ENCODE data around the gene MFSD6. TPM values are rescaled to one million over a fixed set of nuclear protein-coding genes. Genes with fewer than 3 reads are reported as not detected.

The MFSD6 gene
- total RNA-seq, 3 donors from 2014 or later (not counting 1 experiment from before 2014, with no cell fraction given): 36.7 to 50.5 (median 48.0) TPM

- Histone ChIP-seq H3K9me3 (ENCODE audit: control insufficient read depth, insufficient read depth, low read length) (peaks cover 5% of the 10 kb centered on the region), H3K4me1 (ENCODE audit: control insufficient read depth, insufficient read depth, low read length) (no peaks in the 10 kb centered on the region), H3K4me3 (ENCODE audit: low read length) (no peak overlapping the region), H3K36me3 (ENCODE audit: control insufficient read depth, insufficient read depth, low read length) (peaks cover 38% of the 10 kb centered on the region), H3K27me3 (ENCODE audit: control insufficient read depth, insufficient read depth, low read length) (no peaks in the 10 kb centered on the region), H3K27ac (ENCODE audit: low read length) (no peak overlapping the region)
- no peak for DNase-seq
- intact Hi-C loops (cut with micrococcal nuclease): no loop called here
- H3K9me3 Mint-ChIP-seq: peaks cover 6 to 8% of the 10 kb centered on the region in 2 donors
- no peak overlapping the region for H3K27ac Mint-ChIP-seq
- 98% methylated on average over 4 of the region's 6 CpGs for WGBS (ENCODE audit: insufficient coverage)
- H3K36me3 Mint-ChIP-seq: peaks cover 36% of the 10 kb centered on the region
- TF ChIP-seq, protein P1, sequence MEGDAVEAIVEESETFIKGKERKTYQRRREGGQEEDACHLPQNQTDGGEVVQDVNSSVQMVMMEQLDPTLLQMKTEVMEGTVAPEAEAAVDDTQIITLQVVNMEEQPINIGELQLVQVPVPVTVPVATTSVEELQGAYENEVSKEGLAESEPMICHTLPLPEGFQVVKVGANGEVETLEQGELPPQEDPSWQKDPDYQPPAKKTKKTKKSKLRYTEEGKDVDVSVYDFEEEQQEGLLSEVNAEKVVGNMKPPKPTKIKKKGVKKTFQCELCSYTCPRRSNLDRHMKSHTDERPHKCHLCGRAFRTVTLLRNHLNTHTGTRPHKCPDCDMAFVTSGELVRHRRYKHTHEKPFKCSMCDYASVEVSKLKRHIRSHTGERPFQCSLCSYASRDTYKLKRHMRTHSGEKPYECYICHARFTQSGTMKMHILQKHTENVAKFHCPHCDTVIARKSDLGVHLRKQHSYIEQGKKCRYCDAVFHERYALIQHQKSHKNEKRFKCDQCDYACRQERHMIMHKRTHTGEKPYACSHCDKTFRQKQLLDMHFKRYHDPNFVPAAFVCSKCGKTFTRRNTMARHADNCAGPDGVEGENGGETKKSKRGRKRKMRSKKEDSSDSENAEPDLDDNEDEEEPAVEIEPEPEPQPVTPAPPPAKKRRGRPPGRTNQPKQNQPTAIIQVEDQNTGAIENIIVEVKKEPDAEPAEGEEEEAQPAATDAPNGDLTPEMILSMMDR (IDR thresholded peaks at IDR 0.05): no peak
- ATAC-seq: no peak
- peaks cover 18 to 26% of the 10 kb centered on the region in 2 donors for H3K4me1 Mint-ChIP-seq
- no peaks in the 10 kb centered on the region for H3K27me3 Mint-ChIP-seq (ENCODE audit: low read depth in 2 of 2)
- H3K4me3 Mint-ChIP-seq: no peak overlapping the region
These were observed 80.5 kb downstream of the MFSD6 start for GRCh38 chr2:190488516-190489233.

- H3K4me1 Mint-ChIP-seq: peaks cover 26 to 34% of the 10 kb centered on the region in 2 donors
- ATAC-seq (no peak), DNase-seq (no peak)
- Histone ChIP-seq H3K36me3 (ENCODE audit: control insufficient read depth, insufficient read depth, low read length) (peaks cover 38% of the 10 kb centered on the region), H3K27me3 (ENCODE audit: control insufficient read depth, insufficient read depth, low read length) (no peaks in the 10 kb centered on the region), H3K4me3 (ENCODE audit: low read length) (no peak overlapping the region), H3K27ac (ENCODE audit: low read length) (no peak overlapping the region), H3K9me3 (ENCODE audit: control insufficient read depth, insufficient read depth, low read length) (peaks cover 5% of the 10 kb centered on the region), H3K4me1 (ENCODE audit: control insufficient read depth, insufficient read depth, low read length) (no peaks in the 10 kb centered on the region)
- WGBS (ENCODE audit: insufficient coverage): 100% methylated on average over 4 of the region's 4 CpGs
- no peak overlapping the region for H3K4me3 Mint-ChIP-seq
- TF ChIP-seq, protein P1 (IDR thresholded peaks at IDR 0.05): no peak
- no peaks in the 10 kb centered on the region for H3K27me3 Mint-ChIP-seq (ENCODE audit: low read depth in 2 of 2)
- peaks cover 6 to 10% of the 10 kb centered on the region in 2 donors for H3K9me3 Mint-ChIP-seq
- H3K27ac Mint-ChIP-seq: no peak overlapping the region
- intact Hi-C loops (cut with micrococcal nuclease): no loop called here
- peaks cover 36% of the 10 kb centered on the region for H3K36me3 Mint-ChIP-seq
These were observed 81.3 kb downstream of the MFSD6 start for GRCh38 chr2:190489475-190489874.

DNA sequence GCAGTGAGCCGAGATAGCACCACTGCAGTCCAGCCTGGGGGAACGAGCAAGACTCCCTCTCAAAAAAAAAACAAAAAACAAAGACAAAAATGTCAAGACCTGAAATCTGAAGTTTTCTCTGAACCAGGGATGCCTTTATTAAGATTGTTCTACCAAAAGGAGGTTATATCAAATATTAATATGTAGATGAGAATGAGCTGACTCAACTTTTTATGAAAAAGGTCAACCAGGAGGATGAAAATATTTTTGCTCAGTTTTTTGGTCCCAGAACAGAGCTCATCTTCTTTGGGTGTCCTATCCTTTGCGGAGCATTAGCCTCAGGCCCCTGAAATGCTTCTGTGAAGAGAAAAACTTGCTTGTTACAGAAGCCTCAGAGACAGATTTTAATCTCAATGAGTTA is 82.3 kb downstream of the MFSD6 start:
- H3K4me3 Mint-ChIP-seq: no peak overlapping the region
- 97% methylated on average over 3 of the region's 3 CpGs for WGBS (ENCODE audit: insufficient coverage)
- peaks cover 6 to 10% of the 10 kb centered on the region in 2 donors for H3K9me3 Mint-ChIP-seq
- H3K36me3 ChIP-seq (ENCODE audit: control insufficient read depth, insufficient read depth, low read length): peaks cover 38% of the 10 kb centered on the region
- H3K27ac Mint-ChIP-seq: no peak overlapping the region
- TF ChIP-seq, protein P1 (IDR thresholded peaks at IDR 0.05): no peak
- H3K27me3 Mint-ChIP-seq (ENCODE audit: low read depth in 2 of 2): no peaks in the 10 kb centered on the region
- no peak overlapping the region for H3K4me3 ChIP-seq (ENCODE audit: low read length)
- peaks cover 5% of the 10 kb centered on the region for H3K9me3 ChIP-seq (ENCODE audit: control insufficient read depth, insufficient read depth, low read length)
- peaks cover 36% of the 10 kb centered on the region for H3K36me3 Mint-ChIP-seq
- DNase-seq: no peak
- peaks cover 28 to 38% of the 10 kb centered on the region in 2 donors for H3K4me1 Mint-ChIP-seq
- H3K4me1 ChIP-seq (ENCODE audit: control insufficient read depth, insufficient read depth, low read length): no peaks in the 10 kb centered on the region
- no peaks in the 10 kb centered on the region for H3K27me3 ChIP-seq (ENCODE audit: control insufficient read depth, insufficient read depth, low read length)
- ATAC-seq: no peak
- intact Hi-C loops (cut with micrococcal nuclease): no loop called here
- H3K27ac ChIP-seq (ENCODE audit: low read length): no peak overlapping the region

All from natural killer cell (primary cell).